Amniotic epithelial cell (primary cell): ENCODE data around the gene COPE.

ENCODE experiments used
- DNase-seq: peaks from one replicate; pipeline ENCODE4 v3.0.0-alpha.2; 2010; ENCODE audit warnings: low read depth

COPE gene

GRCh38 chr19:18851673-18852325 lies 67.4 kb downstream of the COPE start:
- DNase-seq = no peak

- no peak for DNase-seq
Observed at GRCh38 chr19:18850471-18851375, 68.5 kb downstream of the COPE start.

GRCh38 chr19:18849838-18850400 lies 69.3 kb downstream of the COPE start:
- DNase-seq = no peak
